Fibroblast of lung (primary cell): ENCODE data around the gene PRKACB. TPM values are rescaled to one million over a fixed set of nuclear protein-coding genes. Genes with fewer than 3 reads are reported as not detected.
A peak's percentile ranks its signal among the peaks of the same experiment; 100 is the strongest.

Experiments used
- DNase-seq, 2 donors: peaks; one replicate each; pipeline versions ENCODE4 v3.0.0 to v3.0.0-alpha.2; 2010; ENCODE audit warnings: low read depth in 2 of 2
- H2AFZ ChIP-seq: 2 replicates; pipeline ENCODE4 v1.5.1; 2012; ENCODE audit warnings: low read length, control low read depth, inconsistent platforms
- H3K27ac ChIP-seq: 2 replicates; pipeline ENCODE4 v1.5.1; 2011; ENCODE audit warnings: low read length, control low read depth; ENCODE audit not compliant: insufficient read depth
- H3K27me3 ChIP-seq: 2 replicates; pipeline ENCODE4 v1.5.1; 2011; ENCODE audit warnings: mild to moderate bottlenecking, low read length; ENCODE audit not compliant: control insufficient read depth, insufficient read depth
- H3K36me3 ChIP-seq: 2 replicates; pipeline ENCODE4 v1.5.1; 2011; ENCODE audit warnings: low read length; ENCODE audit not compliant: control insufficient read depth, insufficient read depth
- H3K4me1 ChIP-seq: 2 replicates; pipeline ENCODE4 v1.5.1; 2011; ENCODE audit warnings: low read length; ENCODE audit not compliant: control insufficient read depth, insufficient read depth; ENCODE audit errors: extremely low read depth
- H3K4me2 ChIP-seq: 2 replicates; pipeline ENCODE4 v1.5.1; 2011; ENCODE audit warnings: low read length, control low read depth; ENCODE audit not compliant: insufficient read depth; ENCODE audit errors: extremely low read depth
- H3K4me3 ChIP-seq, 4 experiments: fragments of 200-600 bp in 1 of 4; sonication (generic) in 1 of 4; replicated peaks in 1 of 4; 2 replicates each; pipeline ENCODE4 v1.5.1; 2011 to 2016; ENCODE audit warnings: low read length in 4 of 4, low read depth in 3 of 4, mild to moderate bottlenecking in 3 of 4, control low read depth in 2 of 4, inconsistent platforms in 1 of 4, mixed read lengths in 1 of 4; ENCODE audit not compliant: insufficient read depth in 1 of 4; ENCODE audit errors: control extremely low read depth in 1 of 4
- H3K79me2 ChIP-seq: 2 replicates; pipeline ENCODE4 v1.5.1; 2012; ENCODE audit warnings: mild to moderate bottlenecking, low read length, inconsistent platforms; ENCODE audit not compliant: control insufficient read depth, insufficient read depth
- H3K9ac ChIP-seq: 2 replicates; pipeline ENCODE4 v1.5.1; 2011; ENCODE audit warnings: mild to moderate bottlenecking, low read length, control low read depth; ENCODE audit not compliant: insufficient read depth
- H3K9me3 ChIP-seq: 2 replicates; pipeline ENCODE4 v1.5.1; 2012; ENCODE audit warnings: low read depth, low read length; ENCODE audit not compliant: control insufficient read depth, insufficient read depth
- H4K20me1 ChIP-seq: 2 replicates; pipeline ENCODE4 v1.5.1; 2011; ENCODE audit warnings: low read length; ENCODE audit not compliant: control insufficient read depth, insufficient read depth; ENCODE audit errors: extremely low read depth
- CTCF ChIP-seq, 2 donors: IDR thresholded peaks in 1 of 2; conservative IDR thresholded peaks in 1 of 2; 1 replicate in 1 of 2; 2 replicates in 1 of 2; pipeline ENCODE4 v1.5.1; 2011 to 2012; ENCODE audit warnings: low read length in 2 of 2, control low read depth in 1 of 2, inconsistent platforms in 1 of 2, low read depth in 1 of 2, mild to moderate bottlenecking in 1 of 2
- EZH2 ChIP-seq: IDR thresholded peaks from 2 replicates; pipeline ENCODE4 v1.5.1; 2012; ENCODE audit warnings: low read length, control low read depth, mild to moderate bottlenecking; ENCODE audit errors: missing control alignments
- polyA plus RNA-seq, 2 donors: library from polyadenylated mRNA; depleted of rRNA in 1 of 2; stranded (reverse) in 1 of 2; unstranded in 1 of 2; fragments of >200 nt; gene quantifications; 2 replicates each; pipeline ENCODE4 v1.2.1, GENCODE V29; 2011 to 2012; ENCODE audit warnings: missing spikeins in 1 of 2
- total RNA-seq: library from RNA; depleted of rRNA; stranded (reverse); fragments of >200 nt; gene quantifications from 2 replicates; pipeline ENCODE4 v1.2.1, GENCODE V29; 2014

The PRKACB gene
- total and polyA plus RNA-seq, 2 donors (not counting 1 experiment from before 2014, with no cell fraction given), result 22.0 to 32.6 TPM

- no peak for DNase-seq
- Histone ChIP-seq H3K79me2 (no peaks in the 10 kb centered on the region), H3K4me1 (peaks cover 5% of the 10 kb centered on the region), H3K9me3 (no peaks in the 10 kb centered on the region), H2AFZ (no peak overlapping the region), H3K9ac (no peak overlapping the region), H3K36me3 (no peaks in the 10 kb centered on the region), H4K20me1 (no peaks in the 10 kb centered on the region), H3K4me2 (no peak overlapping the region), H3K4me3 (no peak overlapping the region), H3K27me3 (no peaks in the 10 kb centered on the region), H3K27ac (no peak overlapping the region)
- TF ChIP-seq EZH2 (no peak), CTCF (conservative IDR thresholded peaks at IDR 0.05 in 1 of 2, IDR thresholded peaks at IDR 0.05 in 1 of 2; ENCODE audit: low read depth in 1 of 2, low read length in 2 of 2) (no peak)
Observed at GRCh38 chr1:84148758-84149157, 4.7 kb downstream of the PRKACB start.

GRCh38 chr1:84152649-84153056 is 8.6 kb downstream of the PRKACB start:
- Histone ChIP-seq H3K4me2 (no peak overlapping the region), H4K20me1 (no peaks in the 10 kb centered on the region), H3K4me1 (peaks cover 2% of the 10 kb centered on the region), H3K9me3 (no peaks in the 10 kb centered on the region), H2AFZ (no peak overlapping the region), H3K27me3 (no peaks in the 10 kb centered on the region), H3K79me2 (no peaks in the 10 kb centered on the region), H3K27ac (no peak overlapping the region), H3K36me3 (no peaks in the 10 kb centered on the region), H3K9ac (no peak overlapping the region), H3K4me3 (no peak overlapping the region)
- peak in 1 of 2 donors; percentile 37 for DNase-seq
- no peak for TF ChIP-seq CTCF (conservative IDR thresholded peaks at IDR 0.05 in 1 of 2, IDR thresholded peaks at IDR 0.05 in 1 of 2; ENCODE audit: low read depth in 1 of 2, low read length in 2 of 2)
- TF ChIP-seq EZH2, result no peak

- no peak overlapping the region for H3K4me3 ChIP-seq
- H3K4me1 ChIP-seq, result peaks cover 2% of the 10 kb centered on the region
- H3K27ac ChIP-seq, result no peak overlapping the region
- H2AFZ ChIP-seq, result no peak overlapping the region
- no peaks in the 10 kb centered on the region for H3K27me3 ChIP-seq
- H3K4me2 ChIP-seq, result no peak overlapping the region
- no peaks in the 10 kb centered on the region for H3K36me3 ChIP-seq
- H4K20me1 ChIP-seq, result no peaks in the 10 kb centered on the region
- no peak for DNase-seq
- no peak overlapping the region for H3K9ac ChIP-seq
- TF ChIP-seq EZH2 (no peak), CTCF (conservative IDR thresholded peaks at IDR 0.05 in 1 of 2, IDR thresholded peaks at IDR 0.05 in 1 of 2; ENCODE audit: low read depth in 1 of 2, low read length in 2 of 2) (no peak)
- H3K79me2 ChIP-seq, result no peaks in the 10 kb centered on the region
- H3K9me3 ChIP-seq, result no peaks in the 10 kb centered on the region
Observed at GRCh38 chr1:84155517-84155916, 11.4 kb downstream of the PRKACB start.
